Hepatocyte (in vitro differentiated cells): Measurements from ENCODE around the gene LCE4A. TPM values are rescaled to one million over a fixed set of nuclear protein-coding genes. Genes with fewer than 3 reads are reported as not detected.

Experiments used
- DNase-seq: peaks from one replicate; pipeline ENCODE4 v3.0.0-alpha.2; 2016; ENCODE audit warnings: low spot score
- H2AFZ ChIP-seq: fragments of 200-600 bp; sonication (generic); 2 replicates; pipeline ENCODE4 v1.6.0; 2016; ENCODE audit warnings: antibody characterized with exemption, mild to moderate bottlenecking
- H3K27ac ChIP-seq: fragments of 200-600 bp; sonication (generic); 2 replicates; pipeline ENCODE4 v1.5.1; 2016; ENCODE audit warnings: mild to moderate bottlenecking
- H3K27me3 ChIP-seq: fragments of 200-600 bp; sonication (generic); 2 replicates; pipeline ENCODE4 v1.6.1; 2016
- H3K36me3 ChIP-seq: fragments of 200-600 bp; sonication (generic); replicated peaks from 2 replicates; pipeline ENCODE4 v1.5.1; 2016; ENCODE audit warnings: low read depth; ENCODE audit not compliant: insufficient read depth
- H3K4me1 ChIP-seq: fragments of 200-600 bp; sonication (generic); 2 replicates; pipeline ENCODE4 v1.5.1; 2016; ENCODE audit warnings: mild to moderate bottlenecking, moderate library complexity; ENCODE audit not compliant: insufficient read depth
- H3K4me2 ChIP-seq: fragments of 200-600 bp; sonication (generic); 2 replicates; pipeline ENCODE4 v1.6.0; 2016
- H3K4me3 ChIP-seq: fragments of 200-600 bp; sonication (generic); 2 replicates; pipeline ENCODE4 v1.5.1; 2016; ENCODE audit warnings: mild to moderate bottlenecking
- H3K79me2 ChIP-seq: fragments of 200-600 bp; sonication (generic); 2 replicates; pipeline ENCODE4 v1.6.0; 2017; ENCODE audit warnings: mild to moderate bottlenecking
- H3K9me2 ChIP-seq: fragments of 200-600 bp; sonication (generic); replicated peaks from 2 replicates; pipeline ENCODE4 v1.6.0; 2017; ENCODE audit warnings: mild to moderate bottlenecking; ENCODE audit not compliant: insufficient read depth
- H3K9me3 ChIP-seq: fragments of 200-600 bp; sonication (generic); 2 replicates; pipeline ENCODE4 v1.5.1; 2016; ENCODE audit warnings: low read depth, mild to moderate bottlenecking
- H4K20me1 ChIP-seq: fragments of 200-600 bp; sonication (generic); 2 replicates; pipeline ENCODE4 v1.6.0; 2016; ENCODE audit warnings: mild to moderate bottlenecking; ENCODE audit not compliant: insufficient read depth, poor library complexity, severe bottlenecking
- CTCF ChIP-seq: fragments of 200-600 bp; sonication (generic); IDR thresholded peaks from 2 replicates; pipeline ENCODE4 v1.5.1; 2016; ENCODE audit warnings: antibody characterized with exemption, mild to moderate bottlenecking; ENCODE audit not compliant: poor library complexity
- EZH2 ChIP-seq: fragments of 200-600 bp; sonication (generic); IDR thresholded peaks from 2 replicates; pipeline ENCODE4 v1.6.1; 2016; ENCODE audit warnings: antibody characterized with exemption, mild to moderate bottlenecking, borderline replicate concordance
- EZH2phosphoT487 ChIP-seq: fragments of 200-600 bp; sonication (generic); IDR thresholded peaks from one replicate; pipeline ENCODE4 v1.6.1; 2018; ENCODE audit warnings: antibody characterized with exemption, mild to moderate bottlenecking, low read depth, moderate library complexity; ENCODE audit not compliant: unreplicated experiment, severe bottlenecking
- WGBS: methylation state at CpG from one replicate; pipeline ENCODE4 v1.1.6; 2016; ENCODE audit warnings: low lambda C conversion rate; ENCODE audit errors: missing lambda C conversion rate; 5-methylcytosine and 5-hydroxymethylcytosine counted together
- polyA plus RNA-seq: library from polyadenylated mRNA; unstranded; fragments of >200 nt; fragmentation: Nextera tagmentation; extraction: Ambion mirVana; gene quantifications from 2 replicates; pipeline ENCODE4 v1.2.1, GENCODE V29; 2016
- total RNA-seq: library from RNA; depleted of rRNA; stranded (reverse); fragments of >200 nt; gene quantifications from 2 replicates; pipeline ENCODE4 v1.2.3, GENCODE V29; 2014

The LCE4A gene
- total and polyA plus RNA-seq, 2 experiments from 2014 or later = not detected

DNA sequence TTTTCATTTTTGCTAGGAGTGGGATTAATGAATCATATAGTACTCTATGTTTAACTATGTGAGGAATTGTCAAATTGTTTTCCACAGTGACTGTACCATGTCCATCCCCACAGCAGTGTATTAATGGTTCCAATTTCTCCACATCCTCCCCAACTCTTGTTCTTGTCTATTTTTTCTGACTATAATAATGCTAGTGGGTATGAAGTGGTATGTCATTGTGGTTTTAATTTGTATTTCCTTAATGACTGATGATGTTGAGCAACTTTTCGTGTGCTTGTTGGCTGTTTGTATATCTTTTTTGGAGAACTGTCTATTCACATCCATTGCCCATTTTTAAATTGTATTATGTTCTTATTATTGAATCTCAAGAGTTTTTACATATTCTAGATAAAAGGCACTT, 39.9 kb downstream of the LCE4A start:
- Histone ChIP-seq H3K27me3 (no peaks in the 10 kb centered on the region), H3K4me1 (no peaks in the 10 kb centered on the region), H3K4me2 (no peak overlapping the region), H3K4me3 (no peak overlapping the region), H3K79me2 (no peaks in the 10 kb centered on the region), H3K36me3 (no peaks in the 10 kb centered on the region), H3K27ac (no peak overlapping the region), H3K9me3 (peaks cover 3% of the 10 kb centered on the region), H2AFZ (no peak overlapping the region), H4K20me1 (no peaks in the 10 kb centered on the region), H3K9me2 (no peaks in the 10 kb centered on the region)
- TF ChIP-seq EZH2 (no peak), EZH2phosphoT487 (no peak), CTCF (no peak)
- DNase-seq = no peak
- 24% methylated on average over 1 of the region's 1 CpG for WGBS

DNA sequence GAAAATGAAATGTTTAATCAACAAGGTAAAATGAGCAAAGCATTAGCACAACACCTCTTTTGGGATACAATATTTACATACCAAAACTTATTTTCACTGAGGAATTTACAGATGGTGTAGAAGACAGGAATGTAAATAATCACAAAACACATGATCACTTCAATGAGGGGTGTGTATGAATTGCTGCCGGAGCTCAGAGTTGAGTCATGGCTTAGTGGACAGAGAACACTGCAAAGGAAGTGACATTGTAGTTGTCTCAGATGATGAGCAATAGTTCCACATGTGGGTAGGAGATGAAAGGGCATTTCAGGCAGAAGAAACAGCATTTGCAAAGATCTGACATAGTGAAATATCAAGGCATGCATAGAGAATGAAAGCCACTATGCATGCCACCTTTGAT, 44.3 kb downstream of the LCE4A start:
- Histone ChIP-seq H3K79me2 (no peaks in the 10 kb centered on the region), H2AFZ (no peak overlapping the region), H4K20me1 (no peaks in the 10 kb centered on the region), H3K4me2 (no peak overlapping the region), H3K9me2 (no peaks in the 10 kb centered on the region), H3K4me3 (no peak overlapping the region), H3K4me1 (no peaks in the 10 kb centered on the region), H3K27me3 (no peaks in the 10 kb centered on the region), H3K27ac (no peak overlapping the region), H3K36me3 (no peaks in the 10 kb centered on the region), H3K9me3 (no peaks in the 10 kb centered on the region)
- TF ChIP-seq EZH2 = no peak
- TF ChIP-seq CTCF = no peak
- TF ChIP-seq EZH2phosphoT487 = no peak
- 81% methylated on average over 1 of the region's 1 CpG for WGBS
- no peak for DNase-seq

GRCh38 chr1:152753586-152753985, 45.6 kb downstream of the LCE4A start:
- 10% methylated on average over 1 of the region's 1 CpG for WGBS
- no peaks in the 10 kb centered on the region for H3K27me3 ChIP-seq
- H3K36me3 ChIP-seq = no peaks in the 10 kb centered on the region
- H3K79me2 ChIP-seq = no peaks in the 10 kb centered on the region
- no peak for DNase-seq
- H3K4me2 ChIP-seq = no peak overlapping the region
- no peak for TF ChIP-seq EZH2
- TF ChIP-seq CTCF = no peak
- no peak for TF ChIP-seq EZH2phosphoT487
- H3K4me3 ChIP-seq = no peak overlapping the region
- no peak overlapping the region for H2AFZ ChIP-seq
- no peaks in the 10 kb centered on the region for H3K4me1 ChIP-seq
- no peaks in the 10 kb centered on the region for H4K20me1 ChIP-seq
- no peaks in the 10 kb centered on the region for H3K9me3 ChIP-seq
- no peak overlapping the region for H3K27ac ChIP-seq
- no peaks in the 10 kb centered on the region for H3K9me2 ChIP-seq

GRCh38 chr1:152756872-152757271, 48.9 kb downstream of the LCE4A start:
- Histone ChIP-seq H3K27ac (no peak overlapping the region), H4K20me1 (no peaks in the 10 kb centered on the region), H3K4me3 (no peak overlapping the region), H3K4me1 (no peaks in the 10 kb centered on the region), H3K4me2 (no peak overlapping the region), H3K36me3 (no peaks in the 10 kb centered on the region), H3K79me2 (no peaks in the 10 kb centered on the region), H3K27me3 (no peaks in the 10 kb centered on the region), H2AFZ (no peak overlapping the region), H3K9me3 (no peaks in the 10 kb centered on the region), H3K9me2 (no peaks in the 10 kb centered on the region)
- 100% methylated on average over 1 of the region's 2 CpGs for WGBS
- TF ChIP-seq EZH2 = no peak
- TF ChIP-seq CTCF = no peak
- no peak for TF ChIP-seq EZH2phosphoT487
- no peak for DNase-seq
